HG03139 (cell line): ENCODE results near the gene PVALEF.

Experiments
- ATAC-seq: cut with Tn5 transposase; IDR thresholded peaks from one replicate; pipeline ENCODE4 v1.9.1; 2021; ENCODE audit not compliant: unreplicated experiment

PVALEF gene

DNA sequence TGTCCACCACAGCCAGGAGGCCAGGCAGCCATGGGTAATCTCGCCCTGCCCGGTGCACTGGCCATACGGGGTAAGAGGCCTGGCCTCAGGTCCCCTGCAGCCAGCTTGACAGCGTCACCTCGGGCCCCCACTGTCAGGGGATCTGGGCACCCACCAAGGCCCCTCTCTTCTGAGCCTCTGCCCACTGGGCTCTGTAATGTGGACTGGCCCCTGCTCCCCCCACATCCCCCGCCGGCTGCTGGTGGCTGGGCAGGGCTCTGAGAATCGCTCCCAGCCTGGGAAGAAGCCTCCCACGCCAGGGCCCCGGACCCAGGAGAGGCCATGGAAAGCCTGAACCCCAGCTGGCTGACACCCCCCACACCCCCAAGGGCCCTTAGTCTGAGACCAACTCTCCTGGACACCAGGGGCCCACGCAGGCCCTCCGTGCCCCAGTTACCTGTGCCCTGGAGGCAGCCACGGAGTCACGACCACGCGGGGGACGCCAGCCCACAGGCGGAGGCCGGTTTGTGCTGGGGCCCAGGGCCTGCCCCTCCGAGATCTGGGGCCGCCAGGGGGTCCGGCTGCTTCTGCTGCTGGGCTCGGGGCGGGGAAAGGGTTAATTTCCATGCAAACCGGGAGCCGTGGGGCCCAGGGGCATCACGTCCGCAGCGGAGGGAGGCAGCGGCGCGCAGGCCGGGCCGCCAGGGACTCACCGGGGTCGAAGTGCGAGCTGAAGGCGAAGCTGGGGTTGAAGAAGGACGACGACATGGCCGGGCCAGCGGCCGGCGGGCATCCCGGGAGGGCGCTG, at the start of gene PVALEF:
PVALEF (plus strand) TSS at position 262 of the 787 bp plus-strand sequence. CDS start 15,720 bp downstream, outside the sequence.
- no peak for ATAC-seq

DNA sequence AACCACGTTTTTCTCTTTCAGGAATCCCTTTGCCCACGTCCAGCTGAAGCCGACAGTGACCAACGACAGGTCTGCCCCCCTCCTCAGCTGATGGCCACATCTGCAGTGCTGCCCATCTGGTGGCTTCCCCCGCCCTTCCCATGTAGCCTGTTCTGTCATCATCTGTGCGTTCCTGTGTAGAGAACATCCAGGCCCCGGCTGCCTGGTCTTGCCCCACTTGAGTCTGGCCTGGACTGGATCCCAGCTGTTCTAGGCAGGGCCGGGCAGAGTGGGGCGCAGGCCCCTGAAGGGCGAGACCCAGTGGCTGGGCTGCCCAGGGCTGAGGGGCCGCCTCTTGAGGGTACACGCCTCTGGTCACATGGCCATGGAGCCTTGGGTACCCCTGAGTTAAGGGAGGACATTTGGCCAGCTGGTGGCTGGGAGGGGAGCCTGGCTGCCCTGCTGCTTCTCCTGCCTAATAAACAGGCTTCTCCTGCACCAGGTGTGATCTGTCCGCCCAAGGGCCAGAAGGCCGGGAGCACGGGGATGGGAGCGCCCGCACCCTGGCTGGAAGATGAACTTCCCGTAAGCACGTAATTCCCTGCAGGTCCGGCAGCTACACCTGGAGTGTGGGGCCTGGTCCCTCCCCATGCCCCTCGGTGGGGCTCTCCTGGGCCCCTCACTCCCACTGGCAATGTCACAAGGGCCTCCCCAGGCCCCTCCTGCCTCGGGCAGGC, 49.4 kb upstream of the PVALEF start:
- ATAC-seq = no peak

DNA sequence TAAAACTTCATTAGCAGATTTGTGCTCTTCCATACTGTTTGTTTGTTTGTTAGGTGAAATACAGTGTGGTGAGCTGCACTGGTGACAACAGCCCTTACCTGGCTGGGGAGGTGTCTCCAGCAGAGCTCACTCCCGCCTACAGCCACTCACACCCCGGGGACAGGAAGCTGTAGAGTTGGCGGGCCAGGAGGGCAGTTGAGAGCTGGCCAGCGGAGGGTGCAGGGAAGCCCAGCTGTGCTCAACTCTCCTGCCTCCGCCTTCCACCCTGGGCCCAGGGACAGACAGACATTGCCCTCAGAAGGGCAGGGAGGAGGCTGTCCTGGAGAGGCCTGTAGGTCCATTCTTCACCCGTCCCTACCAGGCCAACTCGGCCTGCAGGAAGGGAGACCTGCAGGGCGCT, 48.6 kb upstream of the PVALEF start:
- no peak for ATAC-seq

DNA sequence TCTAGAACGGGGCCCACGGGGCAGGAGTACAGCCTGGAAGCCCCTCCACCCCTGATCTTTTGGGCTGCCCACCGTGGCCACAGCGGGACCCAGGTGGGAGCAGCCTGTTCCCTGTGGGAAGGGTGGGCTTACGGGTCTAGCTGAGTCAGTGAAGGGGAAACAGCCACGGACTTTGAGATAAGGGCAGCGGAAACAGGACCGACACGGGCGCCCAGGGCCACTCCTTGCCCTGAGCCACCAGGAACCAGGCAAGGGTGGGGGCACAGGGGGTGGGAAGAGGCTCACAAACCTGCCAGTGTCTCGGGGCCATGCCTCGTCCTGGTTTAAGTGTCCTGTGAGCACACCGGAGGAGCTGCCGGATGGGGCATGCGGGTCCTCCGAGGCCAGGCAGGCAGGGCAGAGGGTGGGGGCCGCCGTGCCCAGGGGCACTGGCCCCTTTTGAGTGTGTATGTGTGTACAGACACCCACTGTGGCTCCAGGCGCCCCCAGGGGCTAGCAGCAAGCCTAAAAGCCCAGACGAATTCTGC, 47.6 kb upstream of the PVALEF start:
- no peak for ATAC-seq

DNA sequence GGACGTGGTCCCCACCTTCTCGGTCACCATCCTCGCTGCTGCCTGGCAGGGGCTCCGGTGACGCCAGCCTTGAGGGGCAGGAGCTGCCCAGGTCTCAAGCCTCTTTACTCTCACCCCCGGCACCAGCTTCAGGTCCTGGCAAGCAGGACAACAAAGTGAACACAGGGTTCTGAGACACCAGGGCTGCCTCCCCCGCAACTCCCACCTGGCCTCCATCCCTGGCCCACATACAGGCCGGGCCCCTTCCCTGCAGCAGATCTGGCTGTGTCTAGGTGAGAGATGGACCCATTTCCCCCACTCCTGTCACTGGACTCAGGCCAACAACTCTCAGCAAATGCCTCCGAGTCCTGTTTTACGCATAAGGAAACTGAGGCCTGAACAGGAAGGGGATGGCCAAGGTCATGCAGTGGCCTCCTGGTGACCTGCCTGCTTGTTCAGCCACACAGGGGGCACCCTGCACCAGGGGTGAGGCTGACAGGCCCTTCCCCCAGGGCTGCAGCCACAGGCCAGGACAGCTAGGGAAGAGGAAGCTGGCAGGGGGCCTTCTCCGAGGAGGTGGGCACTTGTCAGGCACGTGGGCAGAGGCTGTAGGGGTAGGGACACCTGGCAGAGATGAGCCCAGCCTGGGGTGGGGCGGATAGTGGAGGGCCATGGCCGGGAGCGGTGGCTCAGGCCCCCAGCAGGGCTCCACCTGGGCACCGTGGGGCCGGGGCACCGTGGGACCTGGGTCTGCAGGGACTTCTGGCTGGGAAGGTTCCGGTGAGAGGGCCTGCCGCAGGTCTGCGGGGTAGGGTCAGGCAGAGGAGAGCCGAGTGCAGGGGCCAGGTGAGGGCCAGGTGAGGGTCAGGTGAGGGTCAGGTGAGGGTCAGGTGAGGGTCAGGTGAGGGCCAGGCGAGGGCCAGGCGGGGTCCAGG, 46.7 kb upstream of the PVALEF start:
- no peak for ATAC-seq

DNA sequence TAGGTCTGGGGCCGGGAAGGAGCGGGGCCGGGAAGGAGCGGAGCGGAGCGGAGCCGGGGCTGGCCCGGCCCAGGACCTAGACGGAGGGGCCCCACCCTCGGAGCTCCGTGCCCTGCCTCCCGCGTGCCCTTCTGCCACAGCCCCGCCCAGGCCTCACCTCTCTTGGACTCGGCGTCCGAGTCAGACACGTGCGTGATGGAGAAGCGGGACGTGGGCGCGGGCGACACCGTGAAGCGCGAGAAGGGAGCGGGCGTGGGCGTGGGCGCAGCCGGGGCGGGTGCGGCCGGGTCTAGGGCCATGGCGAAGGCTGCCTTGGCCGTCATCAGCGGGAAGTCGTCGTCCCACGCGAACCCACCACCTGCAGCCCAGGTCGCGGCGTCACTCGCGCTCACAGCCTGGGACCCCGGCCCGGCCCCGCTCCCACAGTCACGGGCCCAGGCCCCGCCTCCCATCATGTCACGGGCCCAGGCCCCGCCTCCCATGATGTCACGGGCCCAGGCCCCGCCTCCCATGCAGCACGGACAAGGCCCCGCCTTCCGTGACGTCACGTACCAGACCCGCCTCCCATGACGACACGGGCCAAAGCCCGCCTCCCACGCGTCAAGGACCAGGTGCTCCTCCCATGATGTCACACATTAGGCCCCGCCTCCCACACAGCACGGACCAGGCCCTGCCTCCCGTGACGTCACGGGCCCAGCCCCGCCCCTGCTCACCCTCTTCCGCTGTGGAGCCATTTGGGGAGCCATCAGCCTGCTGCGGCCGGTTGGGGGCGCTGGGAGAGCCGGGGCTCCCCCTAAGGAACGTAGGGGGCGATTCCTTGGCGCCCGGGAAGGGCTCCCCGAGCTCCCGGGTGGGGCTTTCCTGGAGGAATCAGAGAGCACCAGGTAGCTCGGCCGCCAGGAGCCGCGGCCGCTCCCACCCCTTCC, 45.8 kb upstream of the PVALEF start:
- no peak for ATAC-seq

DNA sequence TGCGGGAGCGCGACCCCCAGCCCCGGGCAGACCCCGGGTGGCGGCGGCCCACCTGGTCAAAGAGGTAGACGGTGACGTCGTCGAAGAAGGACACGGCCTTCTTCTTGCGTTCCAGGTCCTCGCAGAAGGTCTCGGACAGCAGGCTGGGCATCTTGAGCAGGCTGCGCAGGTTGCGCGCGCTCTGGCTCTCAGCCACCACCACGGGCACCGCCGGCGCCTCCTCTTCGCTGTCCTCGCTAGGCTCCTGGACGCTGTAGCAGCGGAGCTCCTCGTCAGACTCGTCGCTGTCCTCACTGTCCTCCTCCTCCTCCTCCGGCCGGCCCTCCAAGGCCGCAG, 45.2 kb upstream of the PVALEF start:
- ATAC-seq = no peak

DNA sequence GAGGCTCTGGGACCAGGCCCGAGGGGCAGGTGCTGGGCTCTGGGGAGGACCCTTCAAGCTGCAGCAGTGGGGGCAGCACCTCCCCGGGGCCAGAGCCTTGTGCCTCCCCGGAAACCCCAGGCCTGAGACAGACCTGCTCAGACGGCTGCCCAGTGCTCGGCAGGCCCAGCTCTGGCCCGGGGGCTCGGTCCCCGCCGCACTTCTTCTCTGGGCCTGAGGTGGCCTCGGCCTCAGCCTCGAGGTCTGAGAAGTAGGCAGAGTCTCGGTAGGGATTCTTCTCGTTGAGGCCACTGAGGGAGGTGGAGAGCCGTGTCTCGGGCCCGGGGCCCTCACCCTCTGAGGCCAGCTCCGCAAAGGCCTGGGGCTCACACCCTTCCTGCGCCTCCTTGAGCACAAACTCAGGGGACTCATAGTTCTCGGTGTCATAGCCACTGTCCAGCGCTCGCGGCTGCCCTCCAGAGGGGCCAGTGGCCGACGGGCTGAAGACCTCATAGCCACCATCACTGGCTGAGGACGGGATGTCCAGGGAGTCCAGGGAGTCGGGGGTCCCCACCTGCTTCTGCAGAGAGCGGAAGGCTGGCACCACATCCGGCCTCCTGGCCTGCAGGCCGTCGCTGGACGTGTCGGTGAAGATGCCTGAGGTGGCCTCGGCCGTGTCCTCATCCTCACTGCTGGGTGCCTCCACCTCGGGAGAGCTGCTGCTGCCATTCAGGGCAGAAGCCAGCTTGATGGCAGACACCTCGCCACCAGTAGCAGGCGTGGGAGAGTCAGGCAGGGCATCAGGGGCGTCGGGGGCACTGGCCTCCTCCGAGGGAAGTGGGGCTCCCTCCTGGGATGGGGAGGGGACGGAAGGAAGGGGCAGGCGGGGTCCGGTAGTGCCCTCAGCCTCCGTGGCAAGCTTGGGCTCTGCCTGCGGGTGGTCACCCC, 44.3 kb upstream of the PVALEF start:
- no peak for ATAC-seq

DNA sequence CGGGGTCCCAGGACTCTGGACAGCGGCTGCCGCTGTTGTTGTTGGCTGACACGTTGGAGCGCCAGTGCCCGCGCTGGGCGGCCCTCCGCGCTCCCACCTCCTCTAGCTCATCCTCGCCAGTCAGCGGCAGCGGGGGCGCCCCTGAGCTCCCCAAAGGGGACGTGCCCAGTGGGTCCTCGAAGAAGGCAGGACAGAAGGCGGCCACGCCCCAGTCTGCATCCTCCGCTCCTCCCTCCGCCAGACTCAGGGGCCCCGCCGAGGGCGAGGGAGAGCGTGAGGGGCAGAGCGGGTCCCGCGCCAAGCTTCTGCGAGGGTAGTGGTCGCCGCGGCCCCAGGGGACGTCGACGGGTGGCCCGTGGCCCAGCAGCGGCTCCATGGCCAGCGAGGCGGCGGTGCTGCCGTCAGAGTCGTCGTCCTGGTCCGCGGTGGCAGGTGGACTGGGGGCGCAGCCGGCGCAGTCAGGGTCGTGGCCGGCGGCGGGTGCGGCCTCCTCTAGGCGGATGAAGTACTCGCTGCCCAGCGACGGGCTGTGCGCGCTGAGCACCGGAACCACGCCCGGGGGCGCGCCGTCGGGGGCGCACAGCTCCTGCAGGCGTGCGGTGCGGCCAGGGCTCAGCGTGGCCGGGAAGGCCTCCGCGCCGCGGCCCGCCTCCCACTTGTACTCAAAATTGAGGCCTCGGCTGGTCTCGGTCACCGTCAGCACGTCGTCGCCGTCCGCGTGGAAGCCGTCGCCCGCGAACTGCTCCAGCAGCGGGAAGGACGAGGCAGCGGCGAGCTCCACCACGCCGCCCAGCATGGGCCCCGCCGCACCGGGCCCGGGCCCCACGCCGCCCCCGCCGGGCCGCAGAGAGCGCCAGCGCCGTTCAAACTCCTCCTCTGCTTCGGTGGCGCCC, 43.2 kb upstream of the PVALEF start:
- ATAC-seq = no peak

DNA sequence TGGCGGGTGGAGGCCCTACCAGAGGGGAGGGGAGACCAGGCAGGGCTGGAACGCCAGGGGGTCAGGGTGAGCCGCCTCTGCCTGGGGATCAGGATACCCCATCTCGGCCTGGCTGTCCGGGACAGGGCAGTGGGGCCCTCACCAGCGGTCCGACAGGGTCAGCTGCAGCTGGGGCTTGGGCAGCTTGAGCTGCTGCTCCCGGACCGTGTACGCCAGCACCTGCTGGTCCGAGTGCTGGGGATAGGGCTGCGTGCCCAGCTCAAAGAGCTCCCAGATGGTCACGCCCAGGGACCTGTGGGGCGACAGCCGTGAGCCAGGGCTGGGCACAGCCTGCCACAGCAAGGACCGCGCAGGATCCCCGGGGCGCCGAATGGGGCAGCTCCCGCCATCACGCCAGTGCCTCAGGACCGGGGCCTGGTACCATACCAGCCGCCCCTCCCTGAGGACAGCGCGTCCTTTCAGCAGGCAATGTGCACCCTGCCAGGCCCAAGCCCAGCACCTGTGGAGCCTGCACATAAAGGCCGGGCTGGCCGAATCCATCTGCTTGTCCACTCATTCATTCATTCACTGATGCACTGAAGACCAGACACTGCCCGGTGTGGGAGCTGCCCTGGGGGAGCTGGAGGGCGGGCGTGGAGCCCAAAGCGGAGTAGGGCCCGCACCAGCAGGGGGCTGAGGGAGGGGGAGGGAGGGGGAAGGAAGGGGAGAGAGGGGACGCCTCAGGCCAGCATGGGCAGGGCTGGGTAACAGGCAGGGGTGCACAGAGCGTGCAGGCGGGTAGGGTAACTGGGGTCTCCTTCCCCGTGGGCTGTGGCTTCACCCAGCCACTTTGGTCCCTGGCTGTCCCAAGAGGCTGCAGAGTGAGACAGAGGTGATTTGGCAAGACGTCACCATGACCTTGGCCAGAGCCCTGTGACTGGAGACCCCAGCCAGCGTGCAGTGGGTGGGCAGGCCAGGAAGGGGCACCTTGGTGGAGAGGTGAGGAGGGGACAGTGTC, 42.0 kb upstream of the PVALEF start:
- ATAC-seq = no peak

DNA sequence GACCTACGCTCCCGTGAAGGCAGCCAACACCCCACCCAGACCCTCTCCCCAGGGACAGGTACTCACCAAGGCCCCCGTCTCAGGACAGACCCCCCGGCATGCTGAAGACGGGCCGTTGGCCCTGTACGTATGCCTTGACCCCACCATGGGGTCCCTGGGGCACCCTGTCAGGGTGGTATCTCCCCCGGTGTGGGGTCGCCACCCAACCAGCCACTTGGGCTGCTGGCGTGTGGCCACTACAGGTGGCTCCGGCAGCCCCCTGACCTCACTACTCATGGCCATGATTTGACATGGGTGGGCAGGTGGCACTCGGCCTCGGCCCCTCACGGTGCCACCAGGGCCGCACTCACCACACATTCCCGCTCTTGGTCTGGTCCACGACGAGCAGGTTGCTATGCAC, 40.9 kb upstream of the PVALEF start:
- ATAC-seq = no peak

DNA sequence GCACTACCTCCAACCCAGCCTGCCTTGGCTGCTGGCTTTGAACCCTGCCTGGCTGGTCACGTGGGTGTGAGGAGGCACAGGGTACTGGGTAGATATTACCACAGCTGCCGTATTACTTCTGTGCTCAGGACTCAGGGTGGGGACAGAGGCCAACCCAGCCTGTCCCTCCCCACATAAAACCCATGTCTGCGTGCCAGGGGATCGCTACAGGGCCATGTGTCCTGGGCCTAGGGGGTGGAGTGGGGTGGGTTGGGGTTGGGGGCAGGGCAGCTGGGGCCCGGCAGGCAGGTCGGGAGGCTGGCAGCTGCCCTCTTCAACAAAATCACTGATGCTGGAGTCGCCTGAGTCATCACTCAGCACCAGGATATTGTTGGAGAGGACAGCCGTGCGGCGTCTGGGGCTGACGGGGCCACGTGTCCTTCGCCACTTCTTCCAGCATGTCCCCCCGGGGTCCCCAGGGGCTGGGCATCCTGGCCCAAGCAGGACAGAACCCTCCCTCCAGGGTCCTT, 39.7 kb upstream of the PVALEF start:
- no peak for ATAC-seq

DNA sequence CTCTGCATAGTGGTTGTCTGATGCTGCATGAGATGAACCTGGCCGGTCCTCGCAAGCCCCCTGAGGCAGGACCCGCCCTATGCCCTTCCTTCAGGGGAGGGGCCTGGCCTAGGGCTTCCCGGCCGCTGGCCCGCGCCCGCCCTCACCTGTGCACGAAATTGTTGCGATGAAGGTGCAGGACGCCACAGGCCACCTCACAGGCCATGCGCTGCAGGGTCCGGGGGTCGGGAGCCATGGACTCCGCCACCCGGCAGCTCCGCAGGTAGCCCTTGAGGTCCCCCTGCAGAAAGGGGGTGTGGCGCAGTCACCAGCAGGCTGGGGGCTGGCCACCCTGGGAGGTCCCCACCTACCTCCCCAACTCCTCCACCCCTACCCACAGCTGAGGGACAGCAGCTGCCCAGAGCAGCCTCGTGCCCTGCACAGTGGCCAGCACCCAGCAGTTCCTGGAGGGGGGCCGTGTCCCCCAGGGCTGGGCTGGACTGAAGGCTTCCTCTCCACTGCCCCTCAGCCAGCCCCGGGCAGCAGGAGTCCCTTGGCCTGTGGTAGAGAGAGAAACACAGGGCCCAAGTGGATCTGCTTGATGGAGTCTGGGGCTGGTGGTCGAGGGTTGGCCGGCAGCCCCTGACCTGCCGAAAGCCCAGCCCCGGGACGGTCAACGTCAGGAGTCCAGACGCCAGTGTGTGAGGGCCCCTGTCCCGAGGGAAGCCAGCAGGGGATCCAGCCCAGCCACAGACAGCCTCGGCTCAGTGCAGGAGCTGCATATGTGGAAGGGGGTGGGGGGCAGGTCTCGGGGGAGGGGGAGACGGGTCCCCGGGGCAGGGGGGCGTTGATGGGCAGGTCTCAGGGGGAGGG, 38.8 kb upstream of the PVALEF start:
- no peak for ATAC-seq

DNA sequence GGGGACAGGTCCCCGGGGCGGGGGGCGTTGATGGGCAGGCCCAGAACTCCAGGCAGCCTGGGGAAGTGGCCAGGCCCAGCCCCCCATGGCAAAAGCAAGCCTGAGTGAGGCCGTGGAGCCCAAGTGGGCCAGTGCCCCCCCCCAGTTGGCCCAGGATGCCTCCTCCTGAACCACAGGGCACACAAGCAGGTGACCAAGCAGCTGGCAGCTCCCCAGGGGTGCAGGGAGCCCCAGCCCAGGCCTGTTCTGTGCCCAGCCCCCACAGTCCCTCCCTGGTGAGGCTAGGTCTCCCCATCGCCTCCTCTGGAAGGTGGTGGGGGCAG, 38.2 kb upstream of the PVALEF start:
- no peak for ATAC-seq

DNA sequence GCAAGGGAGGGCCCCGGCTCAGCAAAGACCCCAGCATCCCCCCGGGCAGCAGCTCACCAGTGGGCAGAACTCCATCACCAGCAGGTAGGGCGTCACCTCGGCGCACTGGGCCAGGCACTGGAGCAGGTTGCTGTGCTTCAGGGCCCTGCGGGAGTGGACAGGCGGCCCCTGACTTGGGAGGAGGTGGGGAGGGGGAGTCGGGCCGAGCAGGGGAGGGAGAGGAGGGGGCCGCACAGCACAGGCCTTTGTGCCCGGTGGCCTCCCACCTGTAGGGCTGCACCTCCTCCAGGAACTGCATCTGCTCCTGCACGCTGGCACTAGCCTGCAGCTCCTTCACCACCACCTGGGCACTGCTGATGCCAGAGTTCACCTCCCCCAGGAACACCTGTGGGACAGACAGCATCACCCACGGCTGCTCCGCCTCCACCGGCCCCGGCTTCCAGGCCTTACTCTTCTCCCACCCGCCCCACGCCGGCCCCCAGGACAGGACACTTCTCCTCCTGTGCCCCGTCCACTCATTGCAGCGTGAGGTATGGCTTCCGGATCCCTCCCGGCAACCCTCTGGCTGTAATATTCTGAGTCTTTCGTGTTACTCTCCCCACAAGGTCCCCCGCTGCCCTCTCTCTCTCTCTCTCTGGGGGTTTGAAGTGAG, 37.7 kb upstream of the PVALEF start:
- ATAC-seq = no peak

DNA sequence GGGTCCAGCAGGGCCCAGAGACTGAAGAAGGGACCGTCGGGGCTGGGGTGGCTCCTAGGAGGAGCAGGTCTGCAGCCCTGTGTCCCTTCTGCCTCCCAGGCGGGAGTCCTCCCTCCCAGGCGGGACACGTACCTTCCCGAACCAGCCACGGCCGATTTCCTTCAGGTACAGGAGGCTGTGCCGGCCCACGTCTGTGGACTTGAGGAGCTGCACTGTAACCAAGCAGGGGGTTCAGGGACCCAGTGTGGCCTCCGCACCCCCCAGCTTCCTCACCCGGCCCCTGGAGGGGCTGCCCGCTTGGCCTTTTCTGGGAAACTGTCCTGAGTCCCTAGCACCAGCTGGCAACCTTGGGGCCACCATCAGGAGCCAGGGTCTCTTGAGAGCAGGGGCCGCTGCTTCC, 37.0 kb upstream of the PVALEF start:
- no peak for ATAC-seq
